HepG2 (cell line): ENCODE measurements around the gene PPP2R5C. TPM values are rescaled to one million over a fixed set of nuclear protein-coding genes. Genes with fewer than 3 reads are reported as not detected.

ENCODE experiments used
- ATAC-seq: fragments of 200-7000 bp; cut with Tn5 transposase; 3 replicates; pipeline ENCODE4 v1.9.1; 2020; ENCODE audit warnings: mild to moderate bottlenecking, moderate library complexity
- BruUV-seq: library from RNA; stranded (reverse); fragments of 400-500 nt; replicated peaks from 2 replicates; lab custom pipeline; 2021; lab: Mats Ljungman, UMichigan
- CTCF ChIA-PET: fragments of 300-600 bp; formaldehyde crosslinking; extraction: SDS; loops from one replicate; lab custom pipeline; 2021; ENCODE audit warnings: low total read pairs, inconsistent platforms, low intra/inter-chr PET ratio; lab: Yijun Ruan, JAX
- POLR2A ChIA-PET: fragments of 350-600 bp; sonication (Branson Sonifier 250); formaldehyde crosslinking; loops from one replicate; lab custom pipeline; 2020; ENCODE audit warnings: antibody characterized with exemption, inconsistent platforms; lab: Yijun Ruan, JAX
- DNase-seq: peaks from one replicate; pipeline ENCODE4 v3.0.0-alpha.2; 2015; ENCODE audit warnings: low spot score
- FAIRE-seq: peaks from 3 replicates; lab custom pipeline; 2011; peaks lifted over from hg19 to GRCh38; lab: Jason Lieb, UNC
- H2AFZ ChIP-seq: one replicate; pipeline ENCODE4 v1.6.1; 2011; ENCODE audit warnings: low read length, inconsistent platforms
- H3K27ac ChIP-seq: fragments of 300-600 bp; 3 replicates; pipeline ENCODE4 v1.8.0; 2011; ENCODE audit warnings: mixed run types, mild to moderate bottlenecking, mixed read lengths, low read length, inconsistent platforms; ENCODE audit not compliant: insufficient read depth; ENCODE audit errors: extremely low read length
- H3K27me3 ChIP-seq, 2 experiments: fragments of 200-600 bp in 1 of 2; 2 replicates in 1 of 2; 3 replicates in 1 of 2; pipeline versions ENCODE4 v1.6.0 to v1.8.0; 2011; ENCODE audit warnings: low read length in 2 of 2, mild to moderate bottlenecking in 2 of 2, moderate library complexity in 2 of 2, inconsistent platforms in 1 of 2; ENCODE audit not compliant: insufficient read depth in 2 of 2, control insufficient read depth in 1 of 2
- H3K36me3 ChIP-seq, 2 experiments: fragments of 200-600 bp in 1 of 2; replicated peaks in 1 of 2; 2 replicates in 1 of 2; 3 replicates in 1 of 2; pipeline versions ENCODE4 v1.5.1 to v1.8.0; 2011; ENCODE audit warnings: low read length in 2 of 2, inconsistent platforms in 1 of 2; ENCODE audit not compliant: insufficient read depth in 2 of 2, control insufficient read depth in 1 of 2
- H3K4me1 ChIP-seq: 2 replicates; pipeline ENCODE4 v1.5.1; 2012; ENCODE audit warnings: low read length, inconsistent platforms; ENCODE audit not compliant: insufficient read depth
- H3K4me2 ChIP-seq: 2 replicates; pipeline ENCODE4 v1.6.0; 2011; ENCODE audit warnings: low read depth, low read length, inconsistent platforms
- H3K4me3 ChIP-seq, 3 experiments: fragments of 200-600 bp in 1 of 3; sonication (generic), shearing (Covaris generic) in 1 of 3; replicated peaks in 1 of 3; 2 replicates each; pipeline ENCODE4 v1.5.1; 2011 to 2016; ENCODE audit warnings: low read length in 3 of 3, inconsistent platforms in 2 of 3, low read depth in 2 of 3, mild to moderate bottlenecking in 2 of 3, control low read depth in 1 of 3, mixed read lengths in 1 of 3; ENCODE audit not compliant: insufficient read depth in 1 of 3
- H3K79me2 ChIP-seq: one replicate; pipeline ENCODE4 v1.6.1; 2011; ENCODE audit warnings: low read length, inconsistent platforms; ENCODE audit not compliant: insufficient read depth
- H3K9ac ChIP-seq: 2 replicates; pipeline ENCODE4 v1.6.0; 2011; ENCODE audit warnings: mild to moderate bottlenecking, low read depth, low read length, inconsistent platforms; ENCODE audit not compliant: insufficient read depth
- H3K9me3 ChIP-seq: 2 replicates; pipeline ENCODE4 v1.5.1; 2012; ENCODE audit warnings: mild to moderate bottlenecking, low read length
- H4K20me1 ChIP-seq: 2 replicates; pipeline ENCODE4 v1.6.0; 2011; ENCODE audit warnings: inconsistent platforms, mild to moderate bottlenecking, low read length, moderate library complexity; ENCODE audit not compliant: insufficient read depth
- DMAP1 ChIP-seq: IDR thresholded peaks from 2 replicates; pipeline ENCODE4 v1.6.1; 2016
- HDAC1 ChIP-seq: sonication (generic); formaldehyde crosslinking; IDR thresholded peaks from 2 replicates; pipeline ENCODE4 v1.5.1; 2020; ENCODE audit warnings: mild to moderate bottlenecking, missing genetic modification reagents
- HOXA9 ChIP-seq: sonication (generic); formaldehyde crosslinking; IDR thresholded peaks from 2 replicates; pipeline ENCODE4 v1.8.1; 2022; ENCODE audit warnings: missing genetic modification reagents, mild to moderate bottlenecking, moderate library complexity, borderline replicate concordance
- JUND ChIP-seq: sonication (generic); formaldehyde crosslinking; IDR thresholded peaks from 2 replicates; pipeline ENCODE4 v1.8.0; 2022; ENCODE audit warnings: mild to moderate bottlenecking, missing genetic modification reagents
- PBX3 ChIP-seq: sonication (generic); formaldehyde crosslinking; IDR thresholded peaks from 2 replicates; pipeline ENCODE4 v1.8.1; 2023; ENCODE audit warnings: missing genetic modification reagents, inconsistent platforms, borderline replicate concordance
- ZNF33A ChIP-seq: sonication (generic); formaldehyde crosslinking; IDR thresholded peaks from 2 replicates; pipeline ENCODE4 v1.5.1; 2020; ENCODE audit warnings: missing genetic modification reagents, mild to moderate bottlenecking, moderate library complexity, borderline replicate concordance
- ZNF441 ChIP-seq: sonication (generic); formaldehyde crosslinking; IDR thresholded peaks from 2 replicates; pipeline ENCODE4 v1.7.0; 2021; ENCODE audit warnings: missing genetic modification reagents, borderline replicate concordance
- ZNF570 ChIP-seq: sonication (generic); formaldehyde crosslinking; IDR thresholded peaks from 2 replicates; pipeline ENCODE4 v1.4.0; 2020; ENCODE audit warnings: mild to moderate bottlenecking, missing genetic modification reagents, borderline replicate concordance
- ZNF720 ChIP-seq: sonication (generic); formaldehyde crosslinking; IDR thresholded peaks from 2 replicates; pipeline ENCODE4 v1.4.0; 2020; ENCODE audit warnings: missing genetic modification reagents
- ZNF773 ChIP-seq: sonication (generic); formaldehyde crosslinking; IDR thresholded peaks from 2 replicates; pipeline ENCODE4 v1.4.0; 2020; ENCODE audit warnings: missing genetic modification reagents, borderline replicate concordance
- WGBS: methylation state at CpG from one replicate; pipeline ENCODE4 v1.1.6; 2017; ENCODE audit warnings: low lambda C conversion rate; 5-methylcytosine and 5-hydroxymethylcytosine counted together
- in situ Hi-C: cut with HindIII; loops from 2 replicates; pipeline ENCODE4 v1.10.0; 2017; ENCODE audit warnings: low pct_unique_long_range_greater_than_20kb; ENCODE audit not compliant: extremely low pct_ligation_motif_present
- intact Hi-C: fragments of 100-400 bp; cut with micrococcal nuclease; formaldehyde crosslinking; loops from one replicate; pipeline ENCODE4 v1.10.0; 2022; ENCODE audit not compliant: unreplicated experiment
- polyA plus RNA-seq, 8 experiments: library from polyadenylated mRNA; depleted of rRNA in 3 of 8; stranded (reverse) in 7 of 8; unstranded in 1 of 8; fragments of >200 nt; fragmentation: Illumina TruSeq in 4 of 8; extraction: Trizol in 4 of 8; gene quantifications; 2 replicates each; pipeline versions ENCODE4 v1.2.1 to v1.2.3, GENCODE V29; 2011 to 2016; ENCODE audit warnings: low read depth in 4 of 8, missing spikeins in 1 of 8, mixed read lengths in 1 of 8; ENCODE audit not compliant: insufficient read depth in 1 of 8
- total RNA-seq, 5 experiments: library from RNA; depleted of rRNA; stranded (reverse); fragments of >200 nt; fragmentation: Illumina TruSeq; extraction: Trizol; gene quantifications; 2 replicates each; pipeline ENCODE4 v1.2.3, GENCODE V29; 2016; ENCODE audit warnings: low read depth in 1 of 5
- TF ChIP-seq, protein P1 (sequence below): sonication (generic); formaldehyde crosslinking; IDR thresholded peaks from 2 replicates; pipeline ENCODE4 v1.4.0; 2020; ENCODE audit warnings: missing genetic modification reagents
- TF ChIP-seq, protein P2 (sequence below): sonication (generic); formaldehyde crosslinking; IDR thresholded peaks from 2 replicates; pipeline ENCODE4 v1.5.1; 2020; ENCODE audit warnings: missing genetic modification reagents, mild to moderate bottlenecking, borderline replicate concordance
- TF ChIP-seq, protein P3 (sequence below): sonication (generic); formaldehyde crosslinking; IDR thresholded peaks from 2 replicates; pipeline ENCODE4 v1.9.0; 2021; ENCODE audit warnings: missing genetic modification reagents, borderline replicate concordance

The PPP2R5C gene
- total and polyA plus RNA-seq, 2 of the 13 experiments (the other 11 are each of a cell fraction or from before 2014, with no cell fraction given) = 74.3 to 78.5 TPM

GRCh38 chr14:101862711-101863110 is 101.2 kb downstream of the PPP2R5C start:
- FAIRE-seq = no peak
- no peak for TF ChIP-seq ZNF570 (CRISPR knock-in tag)
- no peak for TF ChIP-seq DMAP1 (CRISPR knock-in tag)
- TF ChIP-seq ZNF773 (CRISPR knock-in tag) = no peak
- TF ChIP-seq ZNF33A (CRISPR knock-in tag) = no peak
- no peak for TF ChIP-seq ZNF441 (CRISPR knock-in tag)
- TF ChIP-seq, protein P1, sequence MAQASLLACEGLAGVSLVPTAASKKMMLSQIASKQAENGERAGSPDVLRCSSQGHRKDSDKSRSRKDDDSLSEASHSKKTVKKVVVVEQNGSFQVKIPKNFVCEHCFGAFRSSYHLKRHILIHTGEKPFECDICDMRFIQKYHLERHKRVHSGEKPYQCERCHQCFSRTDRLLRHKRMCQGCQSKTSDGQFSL (CRISPR knock-in tag) = no peak
- no peak for TF ChIP-seq ZNF720 (CRISPR knock-in tag)
- no peak for TF ChIP-seq JUND (CRISPR knock-in tag)
- TF ChIP-seq HDAC1 (CRISPR knock-in tag) = no peak
- no peak for TF ChIP-seq HOXA9 (CRISPR knock-in tag)
- no peak for TF ChIP-seq PBX3
- TF ChIP-seq, protein P2, sequence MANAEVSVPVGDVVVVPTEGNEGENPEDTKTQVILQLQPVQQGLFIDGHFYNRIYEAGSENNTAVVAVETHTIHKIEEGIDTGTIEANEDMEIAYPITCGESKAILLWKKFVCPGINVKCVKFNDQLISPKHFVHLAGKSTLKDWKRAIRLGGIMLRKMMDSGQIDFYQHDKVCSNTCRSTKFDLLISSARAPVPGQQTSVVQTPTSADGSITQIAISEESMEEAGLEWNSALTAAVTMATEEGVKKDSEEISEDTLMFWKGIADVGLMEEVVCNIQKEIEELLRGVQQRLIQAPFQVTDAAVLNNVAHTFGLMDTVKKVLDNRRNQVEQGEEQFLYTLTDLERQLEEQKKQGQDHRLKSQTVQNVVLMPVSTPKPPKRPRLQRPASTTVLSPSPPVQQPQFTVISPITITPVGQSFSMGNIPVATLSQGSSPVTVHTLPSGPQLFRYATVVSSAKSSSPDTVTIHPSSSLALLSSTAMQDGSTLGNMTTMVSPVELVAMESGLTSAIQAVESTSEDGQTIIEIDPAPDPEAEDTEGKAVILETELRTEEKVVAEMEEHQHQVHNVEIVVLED (CRISPR knock-in tag) = no peak
- TF ChIP-seq, protein P3, sequence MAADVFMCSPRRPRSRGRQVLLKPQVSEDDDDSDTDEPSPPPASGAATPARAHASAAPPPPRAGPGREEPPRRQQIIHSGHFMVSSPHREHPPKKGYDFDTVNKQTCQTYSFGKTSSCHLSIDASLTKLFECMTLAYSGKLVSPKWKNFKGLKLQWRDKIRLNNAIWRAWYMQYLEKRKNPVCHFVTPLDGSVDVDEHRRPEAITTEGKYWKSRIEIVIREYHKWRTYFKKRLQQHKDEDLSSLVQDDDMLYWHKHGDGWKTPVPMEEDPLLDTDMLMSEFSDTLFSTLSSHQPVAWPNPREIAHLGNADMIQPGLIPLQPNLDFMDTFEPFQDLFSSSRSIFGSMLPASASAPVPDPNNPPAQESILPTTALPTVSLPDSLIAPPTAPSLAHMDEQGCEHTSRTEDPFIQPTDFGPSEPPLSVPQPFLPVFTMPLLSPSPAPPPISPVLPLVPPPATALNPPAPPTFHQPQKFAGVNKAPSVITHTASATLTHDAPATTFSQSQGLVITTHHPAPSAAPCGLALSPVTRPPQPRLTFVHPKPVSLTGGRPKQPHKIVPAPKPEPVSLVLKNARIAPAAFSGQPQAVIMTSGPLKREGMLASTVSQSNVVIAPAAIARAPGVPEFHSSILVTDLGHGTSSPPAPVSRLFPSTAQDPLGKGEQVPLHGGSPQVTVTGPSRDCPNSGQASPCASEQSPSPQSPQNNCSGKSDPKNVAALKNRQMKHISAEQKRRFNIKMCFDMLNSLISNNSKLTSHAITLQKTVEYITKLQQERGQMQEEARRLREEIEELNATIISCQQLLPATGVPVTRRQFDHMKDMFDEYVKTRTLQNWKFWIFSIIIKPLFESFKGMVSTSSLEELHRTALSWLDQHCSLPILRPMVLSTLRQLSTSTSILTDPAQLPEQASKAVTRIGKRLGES = no peak
- no TSS peak for BruUV-seq
- no peak overlapping the region for H3K9ac ChIP-seq
- H3K27ac ChIP-seq = no peak overlapping the region
- H2AFZ ChIP-seq = no peak overlapping the region
- in situ Hi-C loops (no loop called here), intact Hi-C loops (no loop called here)
- H3K36me3 ChIP-seq = peaks cover 3 to 40% of the 10 kb centered on the region in 2 experiments; a peak in 4 of 5 replicates
- 0 out of 2 replicates have a peak, but pooled peaks cover 3% of the 10 kb centered on the region for H4K20me1 ChIP-seq
- no peaks in the 10 kb centered on the region for H3K27me3 ChIP-seq
- no peak for ATAC-seq
- H3K9me3 ChIP-seq = no peaks in the 10 kb centered on the region
- no peak overlapping the region for H3K4me2 ChIP-seq
- no peaks in the 10 kb centered on the region for H3K4me1 ChIP-seq
- no peaks in the 10 kb centered on the region for H3K79me2 ChIP-seq
- ChIA-PET POLR2A (no interaction called here), CTCF (no interaction called here)
- 100% methylated on average over 4 of the region's 4 CpGs for WGBS
- H3K4me3 ChIP-seq = no peak overlapping the region
- DNase-seq = no peak
